Suppressor macrophage treated with lipopolysaccharide for 1 hour (primary cell): ENCODE results near the gene PHACTR3.

Experiments used
- DNase-seq, 3 donors: peaks; one replicate each; pipeline ENCODE4 v3.0.0-alpha.2; 2020 to 2022

Gene PHACTR3

DNA sequence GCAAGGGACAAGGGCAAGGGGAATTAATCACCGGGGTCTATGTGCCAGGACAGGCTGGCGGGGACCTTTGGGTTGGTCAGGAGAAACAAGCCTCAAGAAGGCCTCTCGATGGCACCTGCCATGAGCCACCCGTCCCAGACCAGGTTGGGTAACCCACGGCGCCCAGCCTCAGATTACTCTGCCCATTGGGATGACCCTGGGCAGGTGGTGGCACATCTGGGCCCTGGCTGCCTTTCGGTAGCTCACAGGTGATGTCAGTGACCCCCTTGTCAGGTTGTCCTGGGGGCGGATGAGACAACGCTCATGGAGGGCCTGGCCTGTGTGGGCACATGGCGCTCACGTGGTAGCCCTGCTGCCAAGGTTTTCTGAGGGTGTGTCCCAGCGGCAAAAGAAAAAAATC lies 176.9 kb downstream of the PHACTR3 start:
- DNase-seq: no peak

DNA sequence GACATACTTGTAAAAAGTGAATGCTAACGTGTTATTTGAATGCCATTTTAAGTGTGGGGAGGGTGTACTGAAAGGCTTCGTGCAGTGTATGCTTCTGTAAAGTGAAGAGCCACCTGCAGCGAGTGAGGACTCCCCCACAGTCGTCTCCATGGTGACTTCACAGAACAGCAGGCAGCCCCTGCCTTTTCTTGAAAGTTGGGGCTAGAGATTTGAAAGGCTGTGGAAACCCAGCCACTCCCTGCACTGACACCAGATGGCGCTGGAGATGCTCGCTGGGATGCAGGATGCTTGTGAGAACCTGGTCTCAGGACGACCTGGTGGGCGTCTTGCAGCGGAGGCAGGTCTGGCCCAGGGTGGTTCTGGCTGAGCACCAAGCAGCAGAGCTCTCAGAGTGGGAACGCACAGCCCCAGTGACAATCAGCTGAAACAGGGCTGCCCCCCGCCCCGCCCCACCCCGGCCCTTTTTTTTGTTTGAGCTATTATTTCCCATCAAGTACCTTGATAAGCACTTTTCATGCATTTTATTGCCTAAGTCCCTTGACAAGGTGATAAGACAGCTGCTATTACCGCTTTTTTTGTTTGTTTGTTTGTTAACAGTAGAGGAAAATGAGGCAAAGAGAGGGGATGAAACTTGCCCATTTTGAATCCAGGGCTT lies 178.8 kb downstream of the PHACTR3 start:
- DNase-seq: peak; percentile 45 to 64 (median 62)

DNA sequence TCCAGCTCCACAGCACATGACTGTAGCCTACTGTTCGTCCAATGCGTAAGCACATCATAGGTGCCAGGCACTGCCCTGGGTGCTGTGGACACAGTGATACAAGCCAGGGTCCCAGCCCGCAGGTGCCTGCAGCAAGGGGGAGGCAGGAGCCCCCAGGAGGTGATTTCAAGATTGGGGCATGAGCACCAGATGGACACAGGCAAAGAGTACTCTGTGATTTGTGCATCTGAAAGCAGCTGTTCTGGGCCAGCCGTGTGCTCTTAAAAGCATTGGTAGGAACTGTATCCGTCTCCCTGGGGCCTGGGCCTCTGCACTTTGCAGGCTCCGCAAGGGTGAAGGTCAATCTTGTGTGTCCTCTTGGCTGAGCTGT lies 179.3 kb downstream of the PHACTR3 start:
- no peak for DNase-seq

DNA sequence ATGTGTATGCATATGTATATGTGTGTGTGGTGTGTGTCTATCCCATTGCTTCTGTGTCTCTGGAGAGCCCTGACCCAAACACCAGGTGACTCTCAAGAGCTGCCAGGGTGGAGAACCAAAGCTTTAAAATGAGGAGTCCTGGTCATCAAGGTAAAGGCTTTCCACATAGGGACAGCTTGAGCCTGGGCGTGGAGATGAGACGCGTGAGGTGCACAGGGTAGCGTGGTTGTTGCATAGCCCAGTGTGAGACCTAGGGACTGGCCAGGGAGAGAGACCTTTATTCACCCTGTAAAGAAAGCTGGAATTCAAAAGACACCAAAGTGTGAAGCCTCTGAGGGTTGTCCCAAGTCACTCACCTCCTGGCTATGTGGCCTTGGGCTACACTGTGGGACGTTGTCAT lies 180.0 kb downstream of the PHACTR3 start:
- no peak for DNase-seq

DNA sequence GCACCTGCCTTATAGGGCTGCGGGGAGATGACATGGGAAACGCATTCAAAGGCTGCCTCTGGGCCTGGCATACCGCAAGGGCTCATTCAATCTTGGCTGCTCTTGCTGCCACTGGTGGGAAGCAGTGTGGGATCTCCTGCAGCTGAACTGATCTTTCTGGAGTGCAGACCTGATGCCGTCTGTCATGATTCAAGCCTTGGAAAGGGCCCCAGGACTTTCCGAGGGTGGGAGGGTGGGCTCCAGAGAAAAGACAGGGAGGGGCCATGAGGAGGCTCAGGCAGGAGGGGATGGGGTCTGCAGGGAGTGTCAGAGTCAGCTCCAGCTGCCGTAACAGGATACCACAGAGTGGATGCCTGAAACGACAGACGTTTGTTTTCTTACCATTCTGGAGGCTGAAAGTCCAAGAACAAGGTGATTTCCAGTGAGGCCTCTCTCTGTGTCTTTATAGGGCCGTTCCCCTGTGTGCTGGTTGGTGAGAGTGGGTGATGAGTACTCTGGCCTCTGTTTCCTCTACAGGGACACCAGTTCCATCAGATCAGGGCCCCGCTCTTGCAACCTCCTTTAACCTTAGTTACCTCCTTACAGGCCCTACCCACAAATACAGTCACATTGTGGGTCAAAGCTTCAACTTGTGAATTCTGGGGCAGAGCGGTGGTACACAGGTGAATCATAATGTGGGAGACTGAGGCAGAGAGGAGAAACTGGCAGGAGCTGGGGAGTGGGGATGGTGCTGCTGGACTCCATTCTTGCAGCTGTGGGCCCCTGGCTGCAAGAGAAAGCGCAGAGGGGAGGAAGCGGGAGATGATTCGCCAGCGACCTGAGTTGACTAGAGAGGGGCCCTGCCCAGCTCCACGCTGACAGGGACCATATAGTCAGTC lies 180.7 kb downstream of the PHACTR3 start:
- no peak for DNase-seq

DNA sequence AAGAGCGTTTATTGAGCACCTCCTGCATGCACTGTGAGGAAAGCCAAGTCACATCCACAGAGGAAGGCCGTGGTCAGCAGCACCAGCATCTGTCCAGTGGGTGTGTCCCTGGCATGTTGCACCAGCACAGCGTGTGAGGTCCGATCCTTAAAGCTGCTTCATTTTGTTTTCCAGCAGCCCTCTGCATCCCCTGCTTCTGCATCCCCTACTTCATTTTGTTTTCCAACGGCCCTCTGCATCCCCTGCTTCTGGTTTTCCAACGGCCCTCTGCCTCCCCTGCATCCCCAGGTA lies 181.3 kb downstream of the PHACTR3 start:
- DNase-seq: no peak

DNA sequence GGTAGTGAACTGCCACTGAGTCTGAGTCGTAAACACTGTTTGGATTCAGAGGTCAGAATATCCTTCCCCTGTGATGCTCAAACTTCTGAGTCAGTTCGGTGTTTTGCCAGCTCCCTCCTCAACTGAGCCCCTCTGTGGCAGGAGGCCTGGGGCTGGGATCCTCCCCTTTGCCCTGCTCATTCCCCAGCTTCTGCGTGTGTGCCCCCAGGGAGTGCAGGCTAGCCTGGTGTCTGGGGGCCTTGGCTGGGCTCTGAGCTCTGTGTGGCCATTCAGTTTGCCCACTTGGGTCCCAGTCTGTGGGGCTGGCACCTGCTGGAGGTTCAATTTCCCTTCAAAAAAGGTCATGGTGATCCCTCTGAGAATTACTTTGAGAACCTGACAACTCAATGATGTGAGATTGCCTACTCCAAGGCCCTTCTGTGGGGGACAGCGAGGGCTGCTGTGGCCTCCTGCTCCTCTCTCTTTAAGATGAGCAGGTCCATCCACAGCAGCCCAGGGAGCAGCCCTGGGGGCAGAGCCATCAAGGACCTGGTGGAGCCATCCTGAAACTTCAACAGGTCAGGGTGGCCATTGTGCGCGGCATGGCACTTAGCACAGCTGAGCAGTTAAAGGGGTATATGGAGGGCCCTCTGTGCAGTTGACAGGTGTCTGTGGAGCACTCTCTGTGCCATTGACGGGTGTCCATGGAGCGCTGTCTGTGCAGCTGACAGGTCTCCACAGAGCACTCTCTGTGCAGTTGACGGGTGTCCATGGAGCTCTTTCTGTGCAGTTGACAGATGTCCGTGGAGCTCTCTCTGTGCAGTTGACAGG lies 181.9 kb downstream of the PHACTR3 start:
- no peak for DNase-seq

DNA sequence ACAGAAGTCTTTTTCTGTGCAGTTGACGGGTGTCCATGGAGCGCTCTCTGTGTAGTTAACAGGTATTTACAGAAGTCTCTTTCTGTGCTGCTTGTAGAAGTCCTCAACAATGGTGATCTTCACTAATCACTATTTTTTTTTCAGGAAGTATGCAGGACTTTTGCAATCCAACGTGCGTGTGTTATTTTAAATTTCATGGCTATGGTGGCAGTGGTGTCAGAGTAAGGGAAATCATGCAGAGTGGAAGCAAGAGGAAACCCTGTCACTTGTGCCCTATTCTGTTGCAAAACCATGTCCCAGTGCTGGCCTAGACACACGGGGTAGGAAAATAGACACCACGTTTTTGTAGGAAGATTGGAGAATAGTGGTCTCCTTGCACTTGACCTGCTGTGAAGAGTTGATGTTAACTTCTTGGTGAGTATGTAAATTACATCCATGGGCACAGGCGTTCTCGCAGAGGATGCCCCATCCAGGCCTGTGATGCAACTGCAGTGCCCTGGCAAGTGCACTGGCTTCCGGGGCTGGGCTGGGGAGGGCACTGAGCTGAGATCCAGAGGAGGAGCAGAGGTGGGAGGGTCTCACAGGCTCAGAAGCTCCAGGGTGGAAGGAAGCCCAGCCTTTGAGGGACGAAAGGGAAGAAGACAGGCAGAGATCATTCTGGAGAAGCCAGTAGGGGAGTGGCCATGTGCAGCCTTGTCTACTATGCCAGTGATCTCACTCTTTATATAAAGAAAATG lies 182.6 kb downstream of the PHACTR3 start:
- DNase-seq: peak in 1 of 3 donors; percentile 9

DNA sequence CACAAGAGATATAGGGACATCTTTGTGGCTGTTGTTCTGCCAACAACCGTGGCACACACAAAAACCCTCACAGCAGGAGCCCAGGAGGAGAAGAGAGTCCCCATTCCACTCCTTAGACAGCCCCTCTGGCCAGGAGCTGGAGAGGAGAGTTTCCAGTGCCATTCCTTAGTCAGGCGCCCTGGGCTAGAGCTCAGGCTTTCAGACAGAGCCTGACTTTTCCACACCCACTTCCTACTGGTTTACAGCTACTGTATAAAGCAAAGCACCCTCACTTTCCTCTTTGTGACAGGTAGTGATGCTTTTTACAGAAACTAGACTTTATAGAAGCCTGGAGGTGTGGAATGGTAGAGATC lies 183.2 kb downstream of the PHACTR3 start:
- DNase-seq: no peak

DNA sequence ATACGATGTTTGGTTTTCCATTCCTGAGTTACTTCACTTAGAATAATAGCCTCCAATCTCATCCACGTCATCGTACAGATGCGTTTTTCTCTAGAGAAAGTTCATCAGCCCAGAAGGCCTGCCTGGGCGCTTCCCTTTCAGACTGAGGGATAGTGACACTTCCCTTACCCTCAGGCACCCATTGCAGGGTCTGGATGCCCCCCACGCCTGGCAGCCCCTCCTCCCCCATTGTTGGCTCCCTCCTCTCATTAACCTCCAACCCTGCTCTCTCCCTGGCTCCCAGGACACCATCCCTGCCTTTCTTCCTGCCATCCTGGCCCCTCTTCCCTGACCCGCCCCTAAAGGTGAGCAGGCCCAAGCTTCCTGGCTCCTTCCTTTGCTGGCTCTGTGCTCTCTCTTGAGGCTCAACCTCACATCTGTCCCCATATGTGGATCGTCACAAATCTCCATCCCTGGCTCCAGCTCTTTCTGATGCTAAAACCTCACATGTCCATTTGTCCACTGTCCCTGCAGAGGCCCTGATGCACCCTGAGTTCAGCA lies 183.9 kb downstream of the PHACTR3 start:
- DNase-seq: no peak

DNA sequence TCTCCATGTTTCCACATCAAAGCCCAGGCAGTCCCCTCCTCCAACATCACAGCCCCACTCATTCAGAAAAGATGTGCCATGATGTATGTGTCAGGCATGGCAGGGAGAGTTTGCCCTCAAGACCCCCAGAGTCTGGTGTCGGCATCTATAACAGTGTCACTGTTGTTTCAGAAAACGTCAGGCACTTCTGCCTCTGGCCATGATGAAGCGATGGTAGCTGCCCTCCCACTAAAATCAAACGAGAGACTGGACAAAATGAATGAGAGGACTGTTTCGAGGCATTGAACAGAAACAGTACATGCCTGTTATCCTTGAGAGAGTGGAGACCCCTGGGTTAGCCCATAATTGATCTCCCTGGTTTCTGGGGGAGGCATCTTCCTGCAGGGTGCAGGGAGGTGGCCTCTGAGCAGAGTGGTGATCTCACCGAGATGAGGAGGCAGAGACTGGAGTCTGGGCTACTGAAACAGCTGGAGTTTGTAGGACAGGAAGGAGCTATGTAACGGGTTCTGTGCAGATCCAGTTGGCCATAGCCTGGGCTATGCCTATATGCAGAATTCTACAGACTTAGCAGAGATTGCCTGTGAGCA lies 184.6 kb downstream of the PHACTR3 start:
- DNase-seq: no peak

DNA sequence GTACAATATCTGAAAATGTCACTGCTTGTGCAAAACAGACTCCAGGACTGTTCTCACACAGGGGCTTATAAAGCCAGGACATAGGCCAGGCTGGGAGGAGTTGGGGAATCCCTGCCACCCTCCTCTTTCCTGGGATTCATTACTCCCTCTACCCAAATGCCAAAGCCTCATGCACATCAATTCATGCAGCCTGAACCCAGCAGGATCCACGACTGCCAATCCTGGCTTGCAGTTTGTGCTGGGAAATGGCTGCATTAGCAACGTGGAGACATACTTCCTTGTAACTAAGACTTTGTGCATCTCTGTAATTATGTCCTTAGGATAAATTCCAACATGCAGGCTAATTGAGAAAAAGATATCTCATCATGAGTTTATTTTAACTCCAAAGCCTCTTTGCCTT lies 185.3 kb downstream of the PHACTR3 start:
- DNase-seq: no peak

DNA sequence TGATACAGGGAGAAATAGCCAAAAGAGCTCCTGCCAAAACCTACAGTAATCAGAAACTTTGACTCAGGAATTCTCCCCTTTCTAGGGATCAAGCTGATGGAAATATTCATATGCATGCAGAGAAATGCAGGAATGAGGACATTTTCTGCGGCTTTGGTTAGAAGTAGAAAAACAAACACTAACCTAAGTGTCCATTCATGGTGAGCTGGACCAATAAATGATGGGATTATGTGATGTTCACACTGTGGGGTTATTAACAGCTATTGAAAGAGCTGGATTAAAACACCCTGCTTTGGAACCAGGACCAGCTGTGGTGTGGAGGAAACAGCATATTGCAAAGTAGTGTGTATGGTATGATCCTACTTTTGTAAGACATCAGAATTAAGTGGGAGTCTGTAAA lies 186.0 kb downstream of the PHACTR3 start:
- DNase-seq: no peak

DNA sequence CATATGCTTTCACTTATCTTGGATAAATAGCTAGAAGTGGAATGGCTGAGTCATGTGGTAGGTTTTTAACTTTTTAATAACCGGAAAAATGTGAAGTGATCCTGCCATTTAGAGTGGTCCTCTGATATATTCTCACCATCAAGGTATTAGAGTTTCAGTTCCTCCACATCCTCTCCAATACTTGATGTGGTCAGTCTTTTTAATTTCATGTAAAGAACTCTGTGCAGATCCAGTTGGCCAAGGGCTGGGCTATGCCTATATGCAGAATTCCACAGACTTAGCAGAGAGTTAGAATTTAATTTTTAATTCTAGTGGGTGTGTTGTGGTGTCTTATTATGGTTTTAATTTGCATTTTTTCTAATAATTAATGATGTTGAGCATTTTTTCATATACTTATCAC lies 188.0 kb downstream of the PHACTR3 start:
- no peak for DNase-seq

DNA sequence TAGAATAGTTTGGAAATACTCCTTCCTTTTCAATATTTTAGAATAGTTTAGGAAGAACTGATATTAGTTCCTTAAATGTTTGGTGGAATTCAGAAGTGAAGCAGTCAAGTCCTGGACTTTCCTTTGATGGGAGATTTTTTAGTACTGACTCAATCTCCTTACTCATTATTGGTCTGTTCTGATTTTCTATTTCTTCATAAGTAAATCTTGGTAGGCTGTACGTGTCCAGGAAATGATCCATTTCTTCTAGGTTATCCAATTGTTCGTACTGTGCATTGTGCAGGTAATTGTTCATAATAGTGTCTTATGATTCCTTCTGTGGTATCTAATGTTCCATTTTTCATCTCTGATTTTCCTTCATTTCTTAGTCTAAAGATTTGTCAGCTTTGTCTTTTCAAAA lies 190.2 kb downstream of the PHACTR3 start:
- DNase-seq: no peak

DNA sequence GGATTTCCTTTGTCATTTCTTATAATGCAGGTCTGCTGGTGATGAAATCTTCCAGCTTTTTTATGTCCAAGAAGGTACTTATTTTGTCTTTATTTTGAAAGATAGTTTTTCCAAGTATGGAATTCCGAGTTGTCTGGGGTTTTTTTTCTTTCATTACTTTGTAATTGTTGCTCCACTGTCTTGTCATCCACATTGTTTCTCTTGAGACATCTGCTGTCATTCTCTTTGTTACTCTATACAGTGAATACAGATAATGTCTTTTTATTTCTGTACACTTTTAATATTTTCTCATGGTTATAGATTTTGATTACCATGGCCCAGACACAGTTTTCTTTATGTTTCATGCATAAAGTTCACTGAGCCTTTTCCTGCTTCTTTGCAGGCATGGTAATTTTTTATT lies 196.0 kb downstream of the PHACTR3 start:
- no peak for DNase-seq

DNA sequence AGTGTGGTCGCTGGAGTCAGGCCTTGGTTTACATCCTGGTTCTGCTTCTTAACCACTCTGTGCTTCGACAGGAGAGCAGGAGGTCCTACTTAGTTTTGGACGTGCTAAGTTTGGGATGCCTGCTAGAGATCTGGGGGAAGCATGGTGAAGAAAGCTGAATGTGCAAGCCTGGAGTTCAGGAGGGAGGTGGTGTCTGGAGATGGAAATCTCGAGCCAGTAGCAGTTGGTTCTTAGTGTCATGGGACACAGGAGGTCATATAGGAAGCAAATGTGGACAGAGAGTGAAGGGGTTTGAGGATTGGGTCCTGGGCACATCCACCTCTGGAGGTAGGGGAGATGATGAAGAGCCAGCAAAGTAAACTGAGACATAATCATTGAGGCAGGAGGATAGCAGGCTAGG lies 197.7 kb downstream of the PHACTR3 start:
- no peak for DNase-seq

DNA sequence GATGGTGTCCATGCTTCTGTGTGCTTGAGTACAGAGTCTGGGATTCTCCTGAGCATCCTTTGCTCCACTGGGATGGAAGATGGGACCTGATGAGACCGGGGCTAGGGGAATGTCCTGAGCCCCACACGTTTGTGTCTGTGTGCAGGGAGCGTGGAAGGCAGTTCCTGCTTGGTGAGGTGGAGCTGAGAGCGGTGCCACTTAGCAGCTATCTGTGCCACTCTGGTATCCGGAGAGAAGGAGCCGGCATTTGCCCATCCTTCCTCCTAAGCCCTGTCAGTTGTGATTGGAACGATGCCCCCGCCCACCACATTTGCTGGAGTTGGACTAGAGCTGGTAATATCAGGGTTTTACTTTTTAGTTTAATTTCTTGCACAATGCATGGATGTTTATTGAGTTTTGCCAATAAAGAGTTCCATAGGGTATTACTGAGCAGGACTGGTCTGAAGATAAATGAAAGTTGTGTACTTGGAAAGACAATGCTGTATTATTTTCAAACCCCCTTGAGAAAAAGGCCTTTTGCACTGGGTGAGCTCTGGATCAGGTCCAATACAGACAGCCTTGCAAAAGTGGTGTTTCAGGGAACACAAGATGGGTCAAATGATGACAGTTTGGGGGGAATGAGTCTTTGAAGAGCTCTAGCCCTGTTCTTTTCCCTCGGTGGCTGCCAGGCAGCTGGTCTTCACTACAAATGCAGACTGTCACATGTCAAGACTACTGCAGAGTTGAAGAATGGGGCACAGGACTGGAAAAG lies 198.3 kb downstream of the PHACTR3 start:
- DNase-seq: no peak

DNA sequence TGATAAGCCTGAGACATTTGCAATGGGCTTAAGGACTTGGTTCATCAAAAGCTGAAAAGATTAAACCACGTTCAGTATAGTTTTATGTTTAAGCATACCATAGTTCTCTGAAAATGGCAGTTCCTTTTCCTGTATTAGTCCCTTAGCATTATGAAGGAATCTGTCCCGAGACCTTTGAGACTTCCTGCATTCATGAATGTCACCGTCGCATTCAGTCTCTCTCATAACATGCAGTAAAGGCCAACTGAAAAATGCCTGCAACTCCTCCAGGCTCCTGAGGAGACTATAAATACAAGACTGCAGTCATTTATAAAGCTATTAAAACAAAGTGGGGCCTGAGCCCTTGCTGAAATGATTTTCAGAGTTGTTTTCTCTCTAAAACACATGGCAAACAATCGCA lies 200.0 kb downstream of the PHACTR3 start:
- DNase-seq: no peak

DNA sequence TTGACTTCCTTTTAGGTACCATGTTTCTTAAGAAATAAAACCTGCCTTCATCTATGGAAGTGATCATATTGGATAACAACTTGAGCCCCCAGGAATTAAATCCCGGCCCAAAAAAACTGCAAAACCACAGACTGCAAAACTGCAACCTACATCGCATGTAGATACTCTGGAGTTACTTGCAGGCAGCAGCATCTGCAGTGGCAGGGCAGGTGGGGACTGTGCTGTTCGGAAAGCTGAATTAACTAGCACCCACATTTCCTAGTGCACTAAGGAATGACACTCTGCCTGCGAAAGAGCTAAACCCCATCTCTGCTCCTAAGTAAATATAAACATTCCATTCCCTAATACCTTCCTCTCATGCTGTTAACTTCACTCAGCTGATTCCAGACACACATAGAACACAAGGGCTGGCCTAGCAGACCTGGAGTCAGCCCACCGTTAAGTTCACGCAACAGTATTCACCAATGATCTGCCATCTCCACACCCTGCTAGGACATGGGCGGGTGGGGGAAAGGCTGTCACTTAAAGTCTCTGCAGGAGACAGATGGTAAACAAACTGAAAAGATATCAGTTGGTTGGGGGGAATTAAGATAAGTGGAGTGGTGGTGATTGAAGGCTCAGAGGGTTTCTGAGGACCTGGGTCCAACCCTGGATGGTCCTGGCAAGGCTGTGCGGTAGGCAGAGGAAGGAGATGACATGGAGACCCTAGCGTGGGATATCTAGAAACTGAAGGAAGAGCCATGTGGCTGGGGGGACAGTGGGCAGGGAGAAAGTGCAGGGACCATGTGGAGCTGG lies 200.7 kb downstream of the PHACTR3 start:
- DNase-seq: no peak
